ENCODE measurements around the gene SH3YL1.
"Not testable (repeated sequence)": the region's sequence is repeated elsewhere in the genome, so short reads cannot be mapped to it uniquely, and the experiment has no call there.

The SH3YL1 gene

DNA sequence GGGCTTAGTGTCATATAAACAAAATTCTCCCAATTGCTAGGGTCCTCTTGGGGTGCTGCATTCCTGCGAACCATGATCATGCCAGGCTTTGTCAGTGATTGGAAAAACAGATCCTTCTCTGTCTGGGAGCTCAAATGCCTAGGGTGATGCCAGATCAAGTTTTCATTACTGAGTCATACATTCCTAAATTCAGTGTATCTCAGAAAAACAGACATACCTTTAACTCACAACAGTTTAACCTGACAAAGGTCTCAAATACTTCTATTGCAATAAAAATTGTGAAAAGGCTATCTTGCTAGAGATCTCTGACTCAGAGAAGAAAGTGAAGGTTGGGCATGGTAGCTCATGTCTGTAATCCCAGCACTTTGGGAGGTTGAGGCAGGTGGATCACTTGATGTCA lies 86.9 kb downstream of the SH3YL1 start:
- DNase-seq = peak; percentile 8

GRCh38 chr2:175880-176820 lies 87.7 kb downstream of the SH3YL1 start:
- DNase-seq = no peak

- no peak for DNase-seq
These were observed 88.6 kb downstream of the SH3YL1 start for GRCh38 chr2:175161-175786.

- not testable (repeated sequence) for DNase-seq
These were observed 91.7 kb downstream of the SH3YL1 start for GRCh38 chr2:172120-172519.

DNA sequence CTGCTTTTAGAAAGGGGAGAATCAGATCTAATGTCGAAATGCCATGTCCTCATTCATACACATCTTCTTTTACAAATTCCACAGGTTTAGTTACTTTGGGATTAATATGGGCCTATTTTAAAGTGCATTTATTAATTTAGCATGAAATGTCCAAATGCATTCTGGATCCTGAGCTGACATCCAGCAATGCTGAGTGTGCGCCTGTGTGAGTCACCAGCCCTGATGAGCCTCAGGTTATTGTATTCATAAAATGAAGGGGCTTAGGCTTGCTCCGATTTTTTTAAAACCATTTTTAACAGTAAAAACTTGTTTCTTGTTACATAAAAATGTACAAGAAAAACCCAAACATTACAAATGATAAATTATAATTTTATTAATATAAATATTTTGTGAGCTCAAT lies 94.1 kb downstream of the SH3YL1 start:
- no peak for DNase-seq

Data from fibroblast of skin of back (primary cell).